ENCODE data around the gene TBC1D8B.
A peak's percentile ranks its signal among the peaks of the same experiment; 100 is the strongest.
"Not testable (repeated sequence)": the region's sequence is repeated elsewhere in the genome, so short reads cannot be mapped to it uniquely, and the experiment has no call there.

TBC1D8B gene

GRCh38 chrX:106802388-106803275, at the start of gene TBC1D8B:
TSS of gene TBC1D8B (plus strand) at chrX:106802673. CDS start at chrX:106802854, 181 bp downstream.
- peak; percentile 50 to 88 for DNase-seq

GRCh38 chrX:106769288-106769687, 33.2 kb upstream of the TBC1D8B start:
- not testable (repeated sequence) for DNase-seq

GRCh38 chrX:106774981-106775380, 27.5 kb upstream of the TBC1D8B start:
- no peak for DNase-seq

GRCh38 chrX:106780264-106780663, 22.2 kb upstream of the TBC1D8B start:
- DNase-seq: no peak

- no peak for DNase-seq
Measured at GRCh38 chrX:106780664-106781377, 21.7 kb upstream of the TBC1D8B start.

GRCh38 chrX:106783716-106784115, 18.8 kb upstream of the TBC1D8B start:
- DNase-seq: no peak

- no peak for DNase-seq
Measured at GRCh38 chrX:106791495-106791894, 11.0 kb upstream of the TBC1D8B start.

GRCh38 chrX:106802063-106802387, 448 bp upstream of the TBC1D8B start:
- no peak for DNase-seq

GRCh38 chrX:106811131-106811910, 8.8 kb downstream of the TBC1D8B start:
- no peak for DNase-seq

GRCh38 chrX:106812930-106813329, 10.5 kb downstream of the TBC1D8B start:
- not testable (repeated sequence) for DNase-seq

- not testable (repeated sequence) for DNase-seq
Measured at GRCh38 chrX:106814093-106814492, 11.6 kb downstream of the TBC1D8B start.

- peak in 1 of 2 experiments; percentile 22 for DNase-seq
Measured at GRCh38 chrX:106862972-106863688, 60.7 kb downstream of the TBC1D8B start.

GRCh38 chrX:106863697-106864096, 61.2 kb downstream of the TBC1D8B start:
- no peak for DNase-seq

- DNase-seq: not testable (repeated sequence)
Measured at GRCh38 chrX:106872796-106873195, 70.3 kb downstream of the TBC1D8B start.

GRCh38 chrX:106874075-106874474, 71.6 kb downstream of the TBC1D8B start:
- peak in 1 of 2 experiments; percentile 16 for DNase-seq

GRCh38 chrX:106875151-106875550, 72.7 kb downstream of the TBC1D8B start:
- no peak for DNase-seq

- no peak for DNase-seq
Measured at GRCh38 chrX:106889468-106889867, 87.0 kb downstream of the TBC1D8B start.

- DNase-seq: peak in 1 of 2 experiments; percentile 1
Measured at GRCh38 chrX:106891762-106892460, 89.4 kb downstream of the TBC1D8B start.

- peak; percentile 20 to 76 for DNase-seq
Measured at GRCh38 chrX:106894392-106894909, 92.0 kb downstream of the TBC1D8B start.

GRCh38 chrX:106894978-106895452, 92.5 kb downstream of the TBC1D8B start:
- DNase-seq: no peak

- DNase-seq: no peak
Measured at GRCh38 chrX:106897259-106897658, 94.8 kb downstream of the TBC1D8B start.

Measured in NCI-H446 (cell line).